GM12878 (cell line): Measurements from ENCODE around the gene MTFR1L. TPM values are rescaled to one million over a fixed set of nuclear protein-coding genes. Genes with fewer than 3 reads are reported as not detected.

Experiments used
- ATAC-seq: fragments of 200-7000 bp; cut with Tn5 transposase; 3 replicates; pipeline ENCODE4 v1.9.1; 2020; ENCODE audit warnings: mild to moderate bottlenecking, moderate library complexity
- BruUV-seq: library from RNA; stranded (reverse); fragments of 400-500 nt; replicated peaks from 2 replicates; lab custom pipeline; 2021; lab: Mats Ljungman, UMichigan
- CTCF ChIA-PET: fragments of 300-600 bp; sonication (Branson Sonifier 250); formaldehyde crosslinking; extraction: SDS; loops from one replicate; lab custom pipeline; 2021; ENCODE audit warnings: inconsistent platforms; lab: Yijun Ruan, JAX
- POLR2A ChIA-PET: fragments of 350-600 bp; formaldehyde crosslinking; extraction: SDS; loops from one replicate; lab custom pipeline; 2021; ENCODE audit warnings: inconsistent platforms; lab: Charles Lee
- RAD21 ChIA-PET: fragments of 300-600 bp; sonication (Branson Sonifier 250); formaldehyde crosslinking; loops from one replicate; lab custom pipeline; 2023; ENCODE audit warnings: antibody characterized with exemption; ENCODE audit not compliant: unreplicated experiment; lab: Charles Lee
- SMC1A ChIA-PET: fragments of 300-600 bp; sonication (Branson Sonifier 250); formaldehyde crosslinking; loops from one replicate; lab custom pipeline; 2023; ENCODE audit not compliant: unreplicated experiment, uncharacterized antibody; lab: Charles Lee
- DNase-seq: peaks from one replicate; pipeline ENCODE4 v3.0.0-alpha.2; 2011; ENCODE audit warnings: low read depth, low spot score
- FAIRE-seq: peaks from 3 replicates; lab custom pipeline; 2011; peaks lifted over from hg19 to GRCh38; lab: Jason Lieb, UNC
- H2AFZ ChIP-seq: 2 replicates; pipeline ENCODE4 v1.6.0; 2011; ENCODE audit warnings: low read depth, low read length, control low read depth; ENCODE audit not compliant: control insufficient read depth
- H3K27ac ChIP-seq: 2 replicates; pipeline ENCODE4 v1.5.1; 2011; ENCODE audit warnings: control low read depth; ENCODE audit not compliant: control insufficient read depth, insufficient read depth
- H3K27me3 ChIP-seq, 2 experiments: replicated peaks in 1 of 2; 2 replicates each; pipeline versions ENCODE4 v1.6.0 to v1.6.1; 2011; ENCODE audit warnings: low read length in 1 of 2; ENCODE audit not compliant: control insufficient read depth in 2 of 2, insufficient read depth in 2 of 2
- H3K36me3 ChIP-seq, 2 experiments: 2 replicates each; pipeline ENCODE4 v1.5.1; 2011; ENCODE audit warnings: low read length in 1 of 2; ENCODE audit not compliant: control insufficient read depth in 2 of 2, insufficient read depth in 2 of 2
- H3K4me1 ChIP-seq: 2 replicates; pipeline ENCODE4 v1.6.1; 2011; ENCODE audit warnings: mild to moderate bottlenecking, low read length, moderate library complexity, mixed read lengths; ENCODE audit not compliant: control insufficient read depth, insufficient read depth
- H3K4me2 ChIP-seq: 2 replicates; pipeline ENCODE4 v1.6.0; 2011; ENCODE audit warnings: control low read depth; ENCODE audit not compliant: control insufficient read depth, insufficient read depth
- H3K4me3 ChIP-seq: fragments of 200-600 bp; sonication (generic); 2 replicates; pipeline ENCODE4 v1.5.1; 2016
- H3K79me2 ChIP-seq: 2 replicates; pipeline ENCODE4 v1.6.0; 2011; ENCODE audit warnings: low read length; ENCODE audit not compliant: control insufficient read depth, insufficient read depth
- H3K9ac ChIP-seq: 2 replicates; pipeline ENCODE4 v1.8.0; 2011; ENCODE audit warnings: low read length, control low read depth, mixed read lengths; ENCODE audit not compliant: control insufficient read depth, insufficient read depth
- H3K9me3 ChIP-seq: replicated peaks from 3 replicates; pipeline ENCODE4 v1.5.1; 2011; ENCODE audit warnings: mild to moderate bottlenecking, low read length; ENCODE audit not compliant: control insufficient read depth, insufficient read depth
- H4K20me1 ChIP-seq: 2 replicates; pipeline ENCODE4 v1.6.0; 2011; ENCODE audit not compliant: control insufficient read depth, insufficient read depth
- BCL11A ChIP-seq: IDR thresholded peaks from 2 replicates; pipeline ENCODE4 v1.6.1; 2011; ENCODE audit warnings: low read depth, low read length
- BHLHE40 ChIP-seq, 2 experiments: fragments of 450-650 bp in 1 of 2; IDR thresholded peaks; 2 replicates each; pipeline ENCODE4 v1.6.1; 2011 to 2017; ENCODE audit warnings: low read depth in 2 of 2, borderline replicate concordance in 1 of 2, improper control_type of control experiment in 1 of 2, low read length in 1 of 2, mild to moderate bottlenecking in 1 of 2
- CBX5 ChIP-seq: sonication (generic); IDR thresholded peaks from 2 replicates; pipeline ENCODE4 v1.6.1; 2016; ENCODE audit warnings: low read depth, moderate library complexity, mild to moderate bottlenecking, inconsistent platforms
- RAD21 ChIP-seq: IDR thresholded peaks from 2 replicates; pipeline ENCODE4 v1.6.1; 2011; ENCODE audit warnings: mild to moderate bottlenecking, low read depth, low read length, moderate library complexity; ENCODE audit not compliant: insufficient read depth
- SMC3 ChIP-seq: IDR thresholded peaks from 2 replicates; pipeline ENCODE4 v1.6.1; 2011; ENCODE audit warnings: low read length, improper control_type of control experiment, borderline replicate concordance
- SREBF1 ChIP-seq: IDR thresholded peaks from 2 replicates; pipeline ENCODE4 v1.6.1; 2012; ENCODE audit warnings: mild to moderate bottlenecking, low read length
- SRF ChIP-seq, 2 experiments: IDR thresholded peaks; 2 replicates each; pipeline ENCODE4 v1.6.1; 2011; ENCODE audit warnings: low read depth in 2 of 2, low read length in 2 of 2, mild to moderate bottlenecking in 1 of 2, moderate library complexity in 1 of 2
- TCF12 ChIP-seq: IDR thresholded peaks from 2 replicates; pipeline ENCODE4 v1.6.1; 2011; ENCODE audit warnings: low read depth, mild to moderate bottlenecking, low read length
- WGBS: methylation state at CpG from one replicate; pipeline ENCODE4 v1.1.6; 2016; ENCODE audit warnings: low lambda C conversion rate; ENCODE audit not compliant: insufficient replicate concordance, insufficient coverage; ENCODE audit errors: missing lambda C conversion rate; 5-methylcytosine and 5-hydroxymethylcytosine counted together
- in situ Hi-C: fragments of 300-500 bp; cut with MboI; formaldehyde crosslinking; loops from 9 replicates; pipeline ENCODE4 v1.14.3; 2018; ENCODE audit warnings: mixed read lengths
- intact Hi-C: fragments of 100-400 bp; cut with micrococcal nuclease; formaldehyde crosslinking; loops from one replicate; pipeline ENCODE4 v1.14.2; 2022; ENCODE audit not compliant: unreplicated experiment
- polyA plus RNA-seq, 11 experiments: library from polyadenylated mRNA; depleted of rRNA in 4 of 11; unstranded in 6 of 11; stranded (reverse) in 5 of 11; fragments of >200 nt; fragmentation: Nextera tagmentation in 4 of 11; fragmentation: Illumina TruSeq in 1 of 11; extraction: Ambion mirVana in 4 of 11; extraction: Trizol in 1 of 11; gene quantifications; 1 replicate in 1 of 11; 2 replicates in 10 of 11; pipeline versions ENCODE4 v1.2.1 to v1.2.3, GENCODE V29; 2011 to 2016; ENCODE audit warnings: inconsistent platforms in 2 of 11, missing spikeins in 2 of 11, low read depth in 1 of 11
- total RNA-seq, 4 experiments: library from RNA; depleted of rRNA in 3 of 4; stranded (reverse); fragments of >200 nt in 3 of 4; fragmentation: Illumina TruSeq in 1 of 4; extraction: Trizol in 1 of 4; gene quantifications; 2 replicates each; pipeline versions ENCODE4 v1.2.1 to v1.2.3, GENCODE V29; 2013 to 2021
- TF ChIP-seq, protein P1 (sequence below): IDR thresholded peaks from 2 replicates; pipeline ENCODE4 v1.6.1; 2012; ENCODE audit warnings: mild to moderate bottlenecking, low read depth, low read length
- TF ChIP-seq, protein P2 (sequence below): IDR thresholded peaks from 2 replicates; pipeline ENCODE4 v1.6.1; 2012; ENCODE audit warnings: improper control_type of control experiment, low read depth, low read length; ENCODE audit not compliant: insufficient replicate concordance

Gene MTFR1L
- total and polyA plus RNA-seq, 10 of the 15 experiments (the other 5 are each of a cell fraction or from before 2014, with no cell fraction given), result 16.9 to 44.2 (median 30.3) TPM

DNA sequence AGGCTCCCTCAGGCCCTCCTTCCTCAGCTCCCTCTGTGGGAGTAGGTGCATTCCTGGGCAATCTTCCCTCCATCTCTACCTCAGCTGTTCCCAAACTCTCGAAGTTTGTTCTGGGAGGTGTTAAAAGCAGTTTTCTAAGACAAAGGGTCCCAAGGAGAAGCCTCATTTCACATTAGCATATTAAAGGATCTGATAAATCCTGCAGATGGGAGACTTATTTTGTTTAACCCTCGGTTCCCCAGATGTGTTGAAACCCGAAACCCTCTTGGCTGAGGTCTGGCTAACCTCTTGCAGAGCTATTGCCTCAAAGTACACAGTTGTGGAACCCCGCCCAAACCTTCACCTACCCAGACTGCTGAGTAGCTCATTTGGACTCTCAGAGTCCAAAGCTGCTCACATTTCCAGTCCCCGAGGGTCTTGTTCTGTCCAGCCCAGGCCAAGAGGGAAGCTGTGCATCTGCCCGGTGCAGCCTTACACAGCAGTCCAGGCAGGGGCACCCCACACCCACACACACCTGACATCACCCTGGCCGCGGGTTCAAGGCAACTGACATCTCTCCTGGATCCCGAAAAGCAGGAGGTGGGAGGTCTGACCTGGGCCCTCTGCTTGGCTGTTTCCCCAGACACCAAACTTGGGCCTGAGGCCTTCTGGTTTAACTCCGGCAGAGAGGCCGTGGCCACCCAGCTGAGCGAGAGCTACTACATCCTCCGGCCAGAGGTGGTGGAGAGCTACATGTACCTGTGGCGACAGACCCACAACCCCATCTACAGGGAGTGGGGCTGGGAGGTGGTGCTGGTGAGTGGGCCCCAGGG, 39.2 kb upstream of the MTFR1L start:
- no peak overlapping the region for H3K4me2 ChIP-seq
- no peaks in the 10 kb centered on the region for H3K9me3 ChIP-seq
- peaks cover 5% of the 10 kb centered on the region for H3K4me1 ChIP-seq
- no TSS peak for BruUV-seq
- peaks cover 0 to 2% of the 10 kb centered on the region in 2 experiments; a peak in 3 of 4 replicates for H3K27me3 ChIP-seq
- no peaks in the 10 kb centered on the region for H4K20me1 ChIP-seq
- ATAC-seq (no peak), DNase-seq (no peak), FAIRE-seq (no peak)
- no peaks in the 10 kb centered on the region for H3K36me3 ChIP-seq
- in situ Hi-C loops, result no loop called here
- no peak overlapping the region for H3K27ac ChIP-seq
- no peak overlapping the region for H3K9ac ChIP-seq
- no peak overlapping the region for H2AFZ ChIP-seq
- no peak overlapping the region for H3K4me3 ChIP-seq
- RAD21 ChIA-PET, result no interaction called here
- POLR2A ChIA-PET, result interaction anchor here (0.6 kb wide), 1 partner anchor 23 kb away, joined by 3 read pairs; no protein-coding TSS in a partner anchor
- SMC1A ChIA-PET, result no interaction called here
- WGBS, result 72% methylated on average over 14 of the region's 14 CpGs
- TF ChIP-seq BHLHE40 (IDR thresholded peaks at IDR 0.05; ENCODE audit: borderline replicate concordance in 1 of 2, low read depth in 2 of 2, low read length in 1 of 2), result no peak
- no peak for TF ChIP-seq SRF (IDR thresholded peaks at IDR 0.05; ENCODE audit: low read depth in 2 of 2, low read length in 2 of 2)
- no peak for TF ChIP-seq SMC3
- no peak for TF ChIP-seq BCL11A
- TF ChIP-seq, protein P1, sequence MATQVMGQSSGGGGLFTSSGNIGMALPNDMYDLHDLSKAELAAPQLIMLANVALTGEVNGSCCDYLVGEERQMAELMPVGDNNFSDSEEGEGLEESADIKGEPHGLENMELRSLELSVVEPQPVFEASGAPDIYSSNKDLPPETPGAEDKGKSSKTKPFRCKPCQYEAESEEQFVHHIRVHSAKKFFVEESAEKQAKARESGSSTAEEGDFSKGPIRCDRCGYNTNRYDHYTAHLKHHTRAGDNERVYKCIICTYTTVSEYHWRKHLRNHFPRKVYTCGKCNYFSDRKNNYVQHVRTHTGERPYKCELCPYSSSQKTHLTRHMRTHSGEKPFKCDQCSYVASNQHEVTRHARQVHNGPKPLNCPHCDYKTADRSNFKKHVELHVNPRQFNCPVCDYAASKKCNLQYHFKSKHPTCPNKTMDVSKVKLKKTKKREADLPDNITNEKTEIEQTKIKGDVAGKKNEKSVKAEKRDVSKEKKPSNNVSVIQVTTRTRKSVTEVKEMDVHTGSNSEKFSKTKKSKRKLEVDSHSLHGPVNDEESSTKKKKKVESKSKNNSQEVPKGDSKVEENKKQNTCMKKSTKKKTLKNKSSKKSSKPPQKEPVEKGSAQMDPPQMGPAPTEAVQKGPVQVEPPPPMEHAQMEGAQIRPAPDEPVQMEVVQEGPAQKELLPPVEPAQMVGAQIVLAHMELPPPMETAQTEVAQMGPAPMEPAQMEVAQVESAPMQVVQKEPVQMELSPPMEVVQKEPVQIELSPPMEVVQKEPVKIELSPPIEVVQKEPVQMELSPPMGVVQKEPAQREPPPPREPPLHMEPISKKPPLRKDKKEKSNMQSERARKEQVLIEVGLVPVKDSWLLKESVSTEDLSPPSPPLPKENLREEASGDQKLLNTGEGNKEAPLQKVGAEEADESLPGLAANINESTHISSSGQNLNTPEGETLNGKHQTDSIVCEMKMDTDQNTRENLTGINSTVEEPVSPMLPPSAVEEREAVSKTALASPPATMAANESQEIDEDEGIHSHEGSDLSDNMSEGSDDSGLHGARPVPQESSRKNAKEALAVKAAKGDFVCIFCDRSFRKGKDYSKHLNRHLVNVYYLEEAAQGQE, result no peak
- no peak for TF ChIP-seq CBX5
- TF ChIP-seq RAD21, result no peak
- TF ChIP-seq, protein P2, sequence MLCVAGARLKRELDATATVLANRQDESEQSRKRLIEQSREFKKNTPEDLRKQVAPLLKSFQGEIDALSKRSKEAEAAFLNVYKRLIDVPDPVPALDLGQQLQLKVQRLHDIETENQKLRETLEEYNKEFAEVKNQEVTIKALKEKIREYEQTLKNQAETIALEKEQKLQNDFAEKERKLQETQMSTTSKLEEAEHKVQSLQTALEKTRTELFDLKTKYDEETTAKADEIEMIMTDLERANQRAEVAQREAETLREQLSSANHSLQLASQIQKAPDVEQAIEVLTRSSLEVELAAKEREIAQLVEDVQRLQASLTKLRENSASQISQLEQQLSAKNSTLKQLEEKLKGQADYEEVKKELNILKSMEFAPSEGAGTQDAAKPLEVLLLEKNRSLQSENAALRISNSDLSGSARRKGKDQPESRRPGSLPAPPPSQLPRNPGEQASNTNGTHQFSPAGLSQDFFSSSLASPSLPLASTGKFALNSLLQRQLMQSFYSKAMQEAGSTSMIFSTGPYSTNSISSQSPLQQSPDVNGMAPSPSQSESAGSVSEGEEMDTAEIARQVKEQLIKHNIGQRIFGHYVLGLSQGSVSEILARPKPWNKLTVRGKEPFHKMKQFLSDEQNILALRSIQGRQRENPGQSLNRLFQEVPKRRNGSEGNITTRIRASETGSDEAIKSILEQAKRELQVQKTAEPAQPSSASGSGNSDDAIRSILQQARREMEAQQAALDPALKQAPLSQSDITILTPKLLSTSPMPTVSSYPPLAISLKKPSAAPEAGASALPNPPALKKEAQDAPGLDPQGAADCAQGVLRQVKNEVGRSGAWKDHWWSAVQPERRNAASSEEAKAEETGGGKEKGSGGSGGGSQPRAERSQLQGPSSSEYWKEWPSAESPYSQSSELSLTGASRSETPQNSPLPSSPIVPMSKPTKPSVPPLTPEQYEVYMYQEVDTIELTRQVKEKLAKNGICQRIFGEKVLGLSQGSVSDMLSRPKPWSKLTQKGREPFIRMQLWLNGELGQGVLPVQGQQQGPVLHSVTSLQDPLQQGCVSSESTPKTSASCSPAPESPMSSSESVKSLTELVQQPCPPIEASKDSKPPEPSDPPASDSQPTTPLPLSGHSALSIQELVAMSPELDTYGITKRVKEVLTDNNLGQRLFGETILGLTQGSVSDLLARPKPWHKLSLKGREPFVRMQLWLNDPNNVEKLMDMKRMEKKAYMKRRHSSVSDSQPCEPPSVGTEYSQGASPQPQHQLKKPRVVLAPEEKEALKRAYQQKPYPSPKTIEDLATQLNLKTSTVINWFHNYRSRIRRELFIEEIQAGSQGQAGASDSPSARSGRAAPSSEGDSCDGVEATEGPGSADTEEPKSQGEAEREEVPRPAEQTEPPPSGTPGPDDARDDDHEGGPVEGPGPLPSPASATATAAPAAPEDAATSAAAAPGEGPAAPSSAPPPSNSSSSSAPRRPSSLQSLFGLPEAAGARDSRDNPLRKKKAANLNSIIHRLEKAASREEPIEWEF, result no peak
- no peak for TF ChIP-seq SREBF1
- no peak for TF ChIP-seq TCF12
- TF ChIP-seq, all 136 proteins: peak for 0
- CTCF ChIA-PET, result interaction anchor here (0.5 kb wide), 1 partner anchor 47 kb away, joined by 4 read pairs; no protein-coding TSS in a partner anchor
- H3K79me2 ChIP-seq, result no peaks in the 10 kb centered on the region
- intact Hi-C loops, result no loop called here
